GM12872 (cell line): ENCODE data around the gene H3-3A.

ENCODE experiments used
- CTCF ChIP-seq: IDR thresholded peaks from 3 replicates; pipeline ENCODE4 v1.5.1; 2011; ENCODE audit warnings: low read depth, mild to moderate bottlenecking, low read length, moderate library complexity; ENCODE audit not compliant: insufficient read depth

H3-3A gene

GRCh38 chr1:226038661-226039060, 23.9 kb upstream of the H3-3A start:
- TF ChIP-seq CTCF, result no peak

- TF ChIP-seq CTCF, result no peak
Observed at GRCh38 chr1:226041419-226041818, 21.1 kb upstream of the H3-3A start.

GRCh38 chr1:226044514-226045101, 17.9 kb upstream of the H3-3A start:
- TF ChIP-seq CTCF, result no peak

- TF ChIP-seq CTCF, result no peak
Observed at GRCh38 chr1:226046240-226046639, 16.3 kb upstream of the H3-3A start.

- no peak for TF ChIP-seq CTCF
Observed at GRCh38 chr1:226047495-226047894, 15.0 kb upstream of the H3-3A start.

GRCh38 chr1:226048886-226049285, 13.6 kb upstream of the H3-3A start:
- TF ChIP-seq CTCF, result no peak

GRCh38 chr1:226050133-226050532, 12.4 kb upstream of the H3-3A start:
- no peak for TF ChIP-seq CTCF

- TF ChIP-seq CTCF, result no peak
Observed at GRCh38 chr1:226051365-226051764, 11.2 kb upstream of the H3-3A start.
